Smooth muscle cell (in vitro differentiated cells): ENCODE results near the gene CHST15. TPM values are rescaled to one million over a fixed set of nuclear protein-coding genes. Genes with fewer than 3 reads are reported as not detected.

ENCODE experiments used
- DNase-seq: peaks from one replicate; lab custom pipeline; 2025; ENCODE audit not compliant: unreplicated experiment; lab: John Stamatoyannopoulos, UW
- H2AFZ ChIP-seq: fragments of 200-600 bp; sonication (generic); 2 replicates; pipeline ENCODE4 v1.6.0; 2016; ENCODE audit warnings: antibody characterized with exemption, low read depth, mild to moderate bottlenecking
- H3F3A ChIP-seq: fragments of 200-600 bp; sonication (generic); 2 replicates; pipeline ENCODE4 v1.6.0; 2017; ENCODE audit warnings: antibody characterized with exemption, low read depth
- H3K27ac ChIP-seq: fragments of 200-600 bp; sonication (generic); 2 replicates; pipeline ENCODE4 v1.5.1; 2016; ENCODE audit warnings: low read depth, mild to moderate bottlenecking
- H3K27me3 ChIP-seq: fragments of 200-600 bp; sonication (generic); 2 replicates; pipeline ENCODE4 v1.6.1; 2016; ENCODE audit warnings: low read depth, mild to moderate bottlenecking
- H3K36me3 ChIP-seq: fragments of 200-600 bp; sonication (generic); 2 replicates; pipeline ENCODE4 v1.5.1; 2016; ENCODE audit warnings: low read depth
- H3K4me1 ChIP-seq: fragments of 200-600 bp; sonication (generic); 2 replicates; pipeline ENCODE4 v1.5.1; 2016; ENCODE audit warnings: low read depth
- H3K4me2 ChIP-seq: fragments of 200-600 bp; sonication (generic); 2 replicates; pipeline ENCODE4 v1.6.0; 2016; ENCODE audit warnings: mild to moderate bottlenecking
- H3K4me3 ChIP-seq: fragments of 200-600 bp; sonication (generic); 2 replicates; pipeline ENCODE4 v1.5.1; 2016; ENCODE audit warnings: mild to moderate bottlenecking
- H3K79me2 ChIP-seq: fragments of 200-600 bp; sonication (generic); 2 replicates; pipeline ENCODE4 v1.6.0; 2016; ENCODE audit warnings: low read depth, mild to moderate bottlenecking
- H3K9ac ChIP-seq: fragments of 200-600 bp; sonication (generic); 2 replicates; pipeline ENCODE4 v1.6.0; 2016; ENCODE audit warnings: low read depth
- H3K9me3 ChIP-seq: fragments of 200-600 bp; sonication (generic); replicated peaks from 2 replicates; pipeline ENCODE4 v1.5.1; 2016; ENCODE audit warnings: low read depth
- H4K20me1 ChIP-seq: fragments of 200-600 bp; sonication (generic); 2 replicates; pipeline ENCODE4 v1.6.0; 2016; ENCODE audit warnings: low read depth
- CTCF ChIP-seq: fragments of 200-600 bp; sonication (generic); IDR thresholded peaks from 2 replicates; pipeline ENCODE4 v1.5.1; 2017; ENCODE audit warnings: borderline replicate concordance, mild to moderate bottlenecking, antibody characterized with exemption; ENCODE audit not compliant: insufficient read depth, poor library complexity, severe bottlenecking
- WGBS: methylation state at CpG from one replicate; pipeline ENCODE4 v1.1.7; 2016; ENCODE audit warnings: low lambda C conversion rate; 5-methylcytosine and 5-hydroxymethylcytosine counted together
- polyA plus RNA-seq: library from polyadenylated mRNA; unstranded; fragments of >200 nt; fragmentation: Nextera tagmentation; extraction: Ambion mirVana; gene quantifications from 2 replicates; pipeline ENCODE4 v1.2.1, GENCODE V29; 2016
- total RNA-seq: library from RNA; depleted of rRNA; stranded (reverse); fragments of >200 nt; gene quantifications from 2 replicates; pipeline ENCODE4 v1.2.3, GENCODE V29; 2014

Gene CHST15
- total and polyA plus RNA-seq, 2 experiments from 2014 or later, result 14.1 to 20.4 TPM

- Histone ChIP-seq H3K79me2 (no peaks in the 10 kb centered on the region), H3F3A (no peaks in the 10 kb centered on the region), H3K27ac (no peak overlapping the region), H3K27me3 (no peaks in the 10 kb centered on the region), H3K36me3 (no peaks in the 10 kb centered on the region), H4K20me1 (no peaks in the 10 kb centered on the region), H3K9me3 (no peaks in the 10 kb centered on the region), H2AFZ (no peak overlapping the region), H3K4me3 (no peak overlapping the region), H3K4me2 (no peak overlapping the region), H3K4me1 (peaks cover 4% of the 10 kb centered on the region), H3K9ac (no peak overlapping the region)
- TF ChIP-seq CTCF, result no peak
- DNase-seq, result no peak
- WGBS, result 85% methylated on average over 5 of the region's 5 CpGs
Measured at GRCh38 chr10:124132876-124133275, 39.5 kb upstream of the CHST15 start.

GRCh38 chr10:124132306-124132705 is 38.9 kb upstream of the CHST15 start:
- Histone ChIP-seq H3K4me3 (no peak overlapping the region), H4K20me1 (no peaks in the 10 kb centered on the region), H3K27ac (no peak overlapping the region), H3F3A (no peaks in the 10 kb centered on the region), H3K4me1 (peaks cover 4% of the 10 kb centered on the region), H3K4me2 (no peak overlapping the region), H3K9me3 (no peaks in the 10 kb centered on the region), H3K27me3 (no peaks in the 10 kb centered on the region), H2AFZ (no peak overlapping the region), H3K36me3 (no peaks in the 10 kb centered on the region), H3K79me2 (no peaks in the 10 kb centered on the region), H3K9ac (no peak overlapping the region)
- 94% methylated on average over 5 of the region's 5 CpGs for WGBS
- DNase-seq, result no peak
- no peak for TF ChIP-seq CTCF

- DNase-seq, result no peak
- no peak overlapping the region for H2AFZ ChIP-seq
- no peaks in the 10 kb centered on the region for H3K9me3 ChIP-seq
- no peak for TF ChIP-seq CTCF
- no peaks in the 10 kb centered on the region for H3F3A ChIP-seq
- peaks cover 4% of the 10 kb centered on the region for H3K4me1 ChIP-seq
- H3K4me3 ChIP-seq, result no peak overlapping the region
- WGBS, result 91% methylated on average over 9 of the region's 9 CpGs
- no peaks in the 10 kb centered on the region for H4K20me1 ChIP-seq
- H3K4me2 ChIP-seq, result no peak overlapping the region
- no peaks in the 10 kb centered on the region for H3K36me3 ChIP-seq
- no peak overlapping the region for H3K27ac ChIP-seq
- no peaks in the 10 kb centered on the region for H3K79me2 ChIP-seq
- no peaks in the 10 kb centered on the region for H3K27me3 ChIP-seq
- H3K9ac ChIP-seq, result no peak overlapping the region
Measured at GRCh38 chr10:124131172-124131571, 37.8 kb upstream of the CHST15 start.

- no peak for DNase-seq
- H3K36me3 ChIP-seq, result no peaks in the 10 kb centered on the region
- no peaks in the 10 kb centered on the region for H3K79me2 ChIP-seq
- no peaks in the 10 kb centered on the region for H3K27me3 ChIP-seq
- H3K9ac ChIP-seq, result no peak overlapping the region
- H4K20me1 ChIP-seq, result no peaks in the 10 kb centered on the region
- no peaks in the 10 kb centered on the region for H3K9me3 ChIP-seq
- no peak overlapping the region for H3K4me2 ChIP-seq
- H3K4me3 ChIP-seq, result no peak overlapping the region
- H3F3A ChIP-seq, result no peaks in the 10 kb centered on the region
- H2AFZ ChIP-seq, result no peak overlapping the region
- TF ChIP-seq CTCF, result no peak
- H3K27ac ChIP-seq, result no peak overlapping the region
- peaks cover 4% of the 10 kb centered on the region for H3K4me1 ChIP-seq
- 84% methylated on average over 7 of the region's 7 CpGs for WGBS
Measured at GRCh38 chr10:124130198-124130900, 37.0 kb upstream of the CHST15 start.
